Measurements from ENCODE around the gene RBM20. TPM values are rescaled to one million over a fixed set of nuclear protein-coding genes. Genes with fewer than 3 reads are reported as not detected.
A peak's percentile ranks its signal among the peaks of the same experiment; 100 is the strongest.

RBM20 gene
- total and polyA plus RNA-seq, 2 experiments from 2014 or later = 3.7 to 4.0 TPM

- no peak overlapping the region for H2AFZ ChIP-seq
- no peaks in the 10 kb centered on the region for H3K4me1 ChIP-seq (ENCODE audit: insufficient read depth)
- peaks cover 4% of the 10 kb centered on the region for H3K27me3 ChIP-seq
- no peaks in the 10 kb centered on the region for H4K20me1 ChIP-seq (ENCODE audit: insufficient read depth, poor library complexity, severe bottlenecking)
- H3K4me3 ChIP-seq = no peak overlapping the region
- H3K9me3 ChIP-seq (ENCODE audit: low read depth) = no peaks in the 10 kb centered on the region
- WGBS (ENCODE audit: low lambda C conversion rate, missing lambda C conversion rate) = 78% methylated on average over 13 of the region's 13 CpGs
- no peaks in the 10 kb centered on the region for H3K79me2 ChIP-seq
- no peak overlapping the region for H3K4me2 ChIP-seq
- TF ChIP-seq EZH2phosphoT487 (IDR thresholded peaks at IDR 0.05; ENCODE audit: low read depth, severe bottlenecking, unreplicated experiment) (no peak), EZH2 (IDR thresholded peaks at IDR 0.05; ENCODE audit: borderline replicate concordance) (no peak), CTCF (IDR thresholded peaks at IDR 0.05; ENCODE audit: poor library complexity) (no peak)
- no peak overlapping the region for H3K27ac ChIP-seq
- H3K36me3 ChIP-seq (replicated peaks; ENCODE audit: insufficient read depth, low read depth) = no peaks in the 10 kb centered on the region
- no peaks in the 10 kb centered on the region for H3K9me2 ChIP-seq (replicated peaks; ENCODE audit: insufficient read depth)
- no peak for DNase-seq (ENCODE audit: low spot score)
These were observed 35.5 kb downstream of the RBM20 start for GRCh38 chr10:110679486-110680272.

GRCh38 chr10:110680273-110681020 is 36.3 kb downstream of the RBM20 start:
- Histone ChIP-seq H3K27me3 (peaks cover 4% of the 10 kb centered on the region), H3K4me1 (ENCODE audit: insufficient read depth) (no peaks in the 10 kb centered on the region), H3K27ac (no peak overlapping the region), H3K4me2 (no peak overlapping the region), H3K36me3 (replicated peaks; ENCODE audit: insufficient read depth, low read depth) (no peaks in the 10 kb centered on the region), H3K4me3 (no peak overlapping the region), H3K9me2 (replicated peaks; ENCODE audit: insufficient read depth) (no peaks in the 10 kb centered on the region), H4K20me1 (ENCODE audit: insufficient read depth, poor library complexity, severe bottlenecking) (no peaks in the 10 kb centered on the region), H2AFZ (no peak overlapping the region), H3K79me2 (no peaks in the 10 kb centered on the region), H3K9me3 (ENCODE audit: low read depth) (no peaks in the 10 kb centered on the region)
- TF ChIP-seq EZH2phosphoT487 (IDR thresholded peaks at IDR 0.05; ENCODE audit: low read depth, severe bottlenecking, unreplicated experiment) = no peak
- no peak for TF ChIP-seq CTCF (IDR thresholded peaks at IDR 0.05; ENCODE audit: poor library complexity)
- TF ChIP-seq EZH2 (IDR thresholded peaks at IDR 0.05; ENCODE audit: borderline replicate concordance) = no peak
- DNase-seq (ENCODE audit: low spot score) = no peak
- WGBS (ENCODE audit: low lambda C conversion rate, missing lambda C conversion rate) = 75% methylated on average over 18 of the region's 18 CpGs

GRCh38 chr10:110681023-110681681 is 37.0 kb downstream of the RBM20 start:
- Histone ChIP-seq H3K4me2 (no peak overlapping the region), H2AFZ (no peak overlapping the region), H3K79me2 (no peaks in the 10 kb centered on the region), H3K27ac (no peak overlapping the region), H4K20me1 (ENCODE audit: insufficient read depth, poor library complexity, severe bottlenecking) (no peaks in the 10 kb centered on the region), H3K27me3 (peaks cover 4% of the 10 kb centered on the region), H3K9me2 (replicated peaks; ENCODE audit: insufficient read depth) (no peaks in the 10 kb centered on the region), H3K36me3 (replicated peaks; ENCODE audit: insufficient read depth, low read depth) (no peaks in the 10 kb centered on the region), H3K4me3 (no peak overlapping the region), H3K4me1 (ENCODE audit: insufficient read depth) (no peaks in the 10 kb centered on the region), H3K9me3 (ENCODE audit: low read depth) (no peaks in the 10 kb centered on the region)
- no peak for TF ChIP-seq EZH2 (IDR thresholded peaks at IDR 0.05; ENCODE audit: borderline replicate concordance)
- TF ChIP-seq CTCF (IDR thresholded peaks at IDR 0.05; ENCODE audit: poor library complexity) = peak; percentile 56
- 44% methylated on average over 7 of the region's 7 CpGs for WGBS (ENCODE audit: low lambda C conversion rate, missing lambda C conversion rate)
- DNase-seq (ENCODE audit: low spot score) = peak; percentile 70

Data from hepatocyte (in vitro differentiated cells).